Pons (tissue), 1 donor: ENCODE data around the gene ATP5F1A.
"Not testable (repeated sequence)": the region's sequence is repeated elsewhere in the genome, so short reads cannot be mapped to it uniquely, and the experiment has no call there.

Experiments
- DNase-seq: peaks from one replicate; pipeline ENCODE4 v3.0.0-alpha.2; 2016; ENCODE audit warnings: low spot score

The ATP5F1A gene

GRCh38 chr18:46047369-46047768, 50.7 kb downstream of the ATP5F1A start:
- DNase-seq = not testable (repeated sequence)

- no peak for DNase-seq
These were observed 51.4 kb downstream of the ATP5F1A start for GRCh38 chr18:46046688-46047087.

- DNase-seq = no peak
These were observed 52.0 kb downstream of the ATP5F1A start for GRCh38 chr18:46046126-46046525.

GRCh38 chr18:46042571-46043123, 55.4 kb downstream of the ATP5F1A start:
- peak; percentile 62 for DNase-seq

- DNase-seq = no peak
These were observed 57.4 kb downstream of the ATP5F1A start for GRCh38 chr18:46040747-46041104.

- no peak for DNase-seq
These were observed 57.9 kb downstream of the ATP5F1A start for GRCh38 chr18:46040033-46040746.

- DNase-seq = no peak
These were observed 60.4 kb downstream of the ATP5F1A start for GRCh38 chr18:46037512-46038305.

GRCh38 chr18:46035696-46036680, 62.1 kb downstream of the ATP5F1A start:
- DNase-seq = no peak

- no peak for DNase-seq
These were observed 63.9 kb downstream of the ATP5F1A start for GRCh38 chr18:46034230-46034629.

- no peak for DNase-seq
These were observed 66.4 kb downstream of the ATP5F1A start for GRCh38 chr18:46031741-46032140.
